Activated CD4-positive, alpha-beta T cell treated with anti-CD3 and anti-CD28 coated beads, Interleukin-2, amount 50 U/mL, for 24 hours (primary cell): ENCODE data around the gene RAP1A.
"Not testable (repeated sequence)": the region's sequence is repeated elsewhere in the genome, so short reads cannot be mapped to it uniquely, and the experiment has no call there.

Source experiments
- DNase-seq, 2 donors: peaks; one replicate each; pipeline ENCODE4 v3.0.0-alpha.2; 2020; ENCODE audit warnings: low read depth in 1 of 2, low spot score in 1 of 2

Gene RAP1A

GRCh38 chr1:111660204-111661150 lies 40.9 kb downstream of the RAP1A start:
- DNase-seq: no peak

DNA sequence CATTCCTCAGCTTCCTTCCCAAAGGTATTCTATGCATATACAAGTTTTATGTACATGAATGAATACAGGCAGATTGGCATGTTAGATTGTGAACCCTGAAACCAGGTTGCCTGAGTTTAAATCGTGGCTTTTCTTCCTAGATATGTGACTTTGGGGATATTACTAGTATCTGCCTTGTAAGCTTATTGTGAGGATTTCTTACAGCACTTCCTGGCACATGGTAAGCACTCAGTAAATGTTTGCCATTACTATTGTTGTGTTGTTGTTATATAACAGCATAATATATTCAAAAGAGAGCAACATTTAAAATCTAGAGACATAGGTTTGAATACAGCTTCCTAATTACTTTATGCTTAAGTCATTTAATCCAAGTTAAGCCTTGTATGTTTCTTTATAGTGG lies 45.1 kb downstream of the RAP1A start:
- DNase-seq: no peak

GRCh38 chr1:111665497-111665896 lies 45.9 kb downstream of the RAP1A start:
- DNase-seq: no peak

- no peak for DNase-seq
Observed at GRCh38 chr1:111666828-111667227, 47.2 kb downstream of the RAP1A start.

DNA sequence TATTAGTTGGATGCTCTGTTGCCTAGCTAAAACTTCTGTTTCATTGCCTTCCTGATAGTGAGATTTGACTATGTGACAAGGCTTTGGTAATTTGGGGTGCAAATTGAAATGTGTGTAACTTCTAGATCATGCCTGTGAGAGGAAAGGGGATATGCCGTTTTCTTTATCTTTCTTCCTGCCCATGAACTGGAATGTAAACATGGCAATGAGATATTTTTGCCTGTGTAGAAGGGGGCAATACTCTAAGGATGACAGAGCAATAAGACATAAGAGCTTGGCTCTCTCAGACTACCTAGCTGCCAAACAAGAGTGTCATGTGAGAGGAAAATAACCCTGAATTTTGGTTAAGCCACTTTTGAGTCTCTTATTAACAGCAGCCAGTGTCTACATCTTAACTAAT lies 49.7 kb downstream of the RAP1A start:
- DNase-seq: no peak

- no peak for DNase-seq
Observed at GRCh38 chr1:111671852-111672251, 52.3 kb downstream of the RAP1A start.

GRCh38 chr1:111672331-111672730 lies 52.7 kb downstream of the RAP1A start:
- no peak for DNase-seq

DNA sequence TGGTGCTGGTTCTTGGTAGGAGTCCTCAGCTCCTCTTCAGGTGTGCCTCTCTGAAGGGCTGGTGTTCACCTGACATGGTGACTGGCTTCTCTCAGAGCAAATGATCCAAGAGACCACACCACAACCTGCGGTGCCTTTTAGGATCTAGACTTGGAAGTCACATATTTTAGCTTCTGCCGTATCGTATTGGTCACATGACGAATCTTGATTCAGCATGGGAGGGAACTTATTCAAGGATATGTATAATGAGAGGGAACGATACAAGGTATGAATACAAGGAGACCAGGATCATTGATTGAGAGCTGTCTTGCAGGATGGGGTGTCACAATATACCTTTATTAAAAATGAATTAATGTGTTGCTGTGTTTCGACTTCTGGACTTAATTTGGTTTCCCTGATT lies 58.0 kb downstream of the RAP1A start:
- DNase-seq: no peak

DNA sequence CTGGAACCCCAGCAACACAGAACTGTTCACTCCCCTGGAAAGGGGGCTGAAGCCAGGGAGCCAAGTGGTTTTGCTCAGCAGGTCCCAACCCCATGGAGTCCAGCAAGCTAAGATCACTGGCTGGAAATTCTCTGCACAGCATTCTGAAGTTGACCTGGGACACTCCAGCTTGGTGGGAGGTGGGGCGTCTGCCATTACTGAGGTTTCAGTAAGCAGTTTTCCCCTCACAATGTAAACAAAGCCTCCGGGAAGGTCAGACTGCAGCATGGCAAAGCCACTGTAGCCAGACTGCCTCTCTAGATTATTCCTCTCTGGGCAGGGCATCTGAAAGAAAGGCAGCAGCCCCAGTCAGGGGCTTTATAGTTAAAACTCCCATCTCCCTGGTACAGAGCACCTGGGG lies 60.0 kb downstream of the RAP1A start:
- DNase-seq: no peak

GRCh38 chr1:111680212-111680800 lies 60.7 kb downstream of the RAP1A start:
- DNase-seq: not testable (repeated sequence)

GRCh38 chr1:111685293-111686153 lies 65.9 kb downstream of the RAP1A start:
- not testable (repeated sequence) for DNase-seq

DNA sequence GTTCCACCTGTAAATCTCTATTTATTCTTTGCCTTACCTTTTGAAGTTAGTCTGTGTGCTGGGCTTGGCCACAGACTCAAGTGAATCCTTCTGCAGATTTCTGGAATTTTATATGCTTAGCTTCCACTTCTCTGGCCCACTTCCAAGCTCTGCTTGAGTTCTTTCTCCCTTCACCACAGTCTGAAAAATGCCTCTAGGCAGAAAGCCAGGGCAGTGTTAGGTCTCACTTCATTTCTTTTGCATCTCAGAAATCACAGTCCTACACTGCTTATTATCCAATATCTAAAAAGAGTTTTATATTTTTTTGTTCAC lies 70.7 kb downstream of the RAP1A start:
- DNase-seq: no peak

DNA sequence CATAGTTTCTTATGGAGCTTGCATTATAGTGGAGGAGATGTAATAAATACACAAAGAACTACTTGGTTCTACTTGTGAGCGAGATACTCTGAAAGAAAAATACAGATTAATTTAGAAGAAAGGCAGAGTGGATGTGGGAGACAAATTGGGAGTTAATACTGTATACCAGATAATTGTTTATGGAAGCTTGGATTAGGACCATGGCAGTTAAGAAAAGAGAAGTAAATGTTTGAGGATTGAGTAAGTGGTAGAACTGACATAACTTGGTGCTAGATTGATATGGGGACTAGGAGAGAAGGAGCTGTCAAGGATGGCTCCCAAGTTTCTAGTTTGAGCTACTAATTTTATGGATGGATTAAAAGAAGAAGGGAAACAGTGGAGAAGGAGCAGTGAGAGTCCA lies 72.3 kb downstream of the RAP1A start:
- no peak for DNase-seq

GRCh38 chr1:111695801-111696200 lies 76.2 kb downstream of the RAP1A start:
- no peak for DNase-seq

GRCh38 chr1:111696330-111696729 lies 76.7 kb downstream of the RAP1A start:
- DNase-seq: no peak

- DNase-seq: no peak
Observed at GRCh38 chr1:111699268-111699667, 79.7 kb downstream of the RAP1A start.

DNA sequence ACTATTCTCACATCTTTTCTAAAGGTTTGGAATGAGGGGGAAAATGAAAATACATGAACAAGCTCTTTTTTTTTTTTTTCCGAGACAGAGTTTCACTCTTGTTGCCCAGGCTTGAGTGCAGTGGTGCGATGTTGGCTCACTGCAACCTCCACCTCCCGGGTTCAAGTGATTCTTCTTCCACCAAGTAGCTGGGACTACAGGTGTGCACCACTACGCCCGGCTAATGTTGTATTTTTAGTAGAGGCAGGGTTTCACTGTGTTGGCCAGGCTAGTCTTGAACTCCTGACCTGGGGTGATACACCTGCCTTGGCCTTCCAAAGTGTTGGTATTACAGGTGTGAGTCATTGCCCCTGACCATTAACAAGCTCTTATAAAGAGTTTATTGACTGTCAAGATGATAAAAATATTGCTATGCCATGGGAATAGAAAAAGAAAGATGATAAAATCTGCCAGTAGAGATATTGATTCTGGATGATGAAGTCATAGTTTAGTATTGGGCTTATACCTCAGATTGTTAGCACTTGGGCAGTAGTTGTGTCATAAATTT lies 83.0 kb downstream of the RAP1A start:
- no peak for DNase-seq

- no peak for DNase-seq
Observed at GRCh38 chr1:111704240-111704639, 84.7 kb downstream of the RAP1A start.

- DNase-seq: no peak
Observed at GRCh38 chr1:111704776-111705175, 85.2 kb downstream of the RAP1A start.

GRCh38 chr1:111705841-111706240 lies 86.3 kb downstream of the RAP1A start:
- no peak for DNase-seq

DNA sequence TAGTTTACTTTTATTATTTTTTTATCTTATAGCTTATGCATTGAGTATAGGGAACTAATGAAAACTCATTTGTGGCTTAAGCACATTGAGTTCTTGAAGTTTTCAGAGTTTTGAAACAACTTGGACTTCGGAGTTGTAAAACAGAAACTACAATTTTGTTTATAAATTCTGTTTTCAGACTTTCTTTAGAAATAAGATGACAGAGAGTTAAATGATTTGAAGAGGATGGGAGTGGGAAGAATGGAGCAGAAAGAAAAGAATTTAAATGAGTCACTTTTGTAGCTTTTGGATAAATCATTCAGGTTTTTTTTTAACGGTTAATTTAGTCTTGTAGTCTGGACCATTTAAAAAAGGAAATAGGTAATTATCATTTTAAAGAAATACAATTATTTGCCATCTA lies 87.3 kb downstream of the RAP1A start:
- no peak for DNase-seq

- DNase-seq: no peak
Observed at GRCh38 chr1:111707906-111708305, 88.3 kb downstream of the RAP1A start.
